ENCODE results near the gene AATF. TPM values are rescaled to one million over a fixed set of nuclear protein-coding genes. Genes with fewer than 3 reads are reported as not detected.

AATF gene
- total RNA-seq, 1 donor from 2014 or later, result 28.9 TPM

DNA sequence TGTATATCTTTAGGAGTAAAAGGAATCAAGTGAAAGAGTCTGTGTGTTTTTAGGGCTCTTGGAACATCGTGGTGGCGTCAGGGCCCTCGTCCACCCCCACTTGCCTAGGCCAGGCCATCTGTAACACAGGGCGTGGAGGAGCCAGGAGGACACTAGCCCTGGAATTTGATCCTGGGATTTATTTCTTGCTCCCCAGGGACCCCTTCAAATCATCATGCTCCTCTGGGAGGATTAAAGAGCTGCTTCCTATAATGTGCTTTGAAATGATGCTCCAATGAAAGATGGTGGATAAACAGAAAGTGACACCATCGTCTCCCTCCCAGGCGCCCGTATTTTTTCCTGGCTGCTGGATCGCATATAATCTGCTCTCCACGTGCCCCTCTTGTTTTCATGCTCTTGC is 113.3 kb downstream of the AATF start:
- H3K9ac ChIP-seq, result no peak overlapping the region
- H3K36me3 ChIP-seq, result no peaks in the 10 kb centered on the region
- TF ChIP-seq CTCF (IDR thresholded peaks at IDR 0.05) (no peak), EZH2 (IDR thresholded peaks at IDR 0.05) (no peak), EZH2phosphoT487 (IDR thresholded peaks at IDR 0.05) (no peak)
- peaks cover 18% of the 10 kb centered on the region for H3K27me3 ChIP-seq
- no peak overlapping the region for H2AFZ ChIP-seq (replicated peaks)
- H3K4me2 ChIP-seq, result no peak overlapping the region
- no peak overlapping the region for H3K27ac ChIP-seq
- DNase-seq (ENCODE audit: low spot score), result no peak
- H3K4me1 ChIP-seq, result peaks cover 19% of the 10 kb centered on the region
- H3K79me2 ChIP-seq (ENCODE audit: low read depth), result no peaks in the 10 kb centered on the region
- Mint-ChIP-seq H3K4me1 (peaks cover 48% of the 10 kb centered on the region), H3K27me3 (ENCODE audit: insufficient read depth, low read depth) (peaks cover 2% of the 10 kb centered on the region), H3K4me3 (no peak overlapping the region), H3K36me3 (peaks cover 5% of the 10 kb centered on the region), H3K9me3 (no peaks in the 10 kb centered on the region), H3K27ac (no peak overlapping the region)
- H3F3A ChIP-seq (ENCODE audit: low read depth), result peaks cover 9% of the 10 kb centered on the region
- H3K9me3 ChIP-seq (ENCODE audit: low read depth), result no peaks in the 10 kb centered on the region
- no peak overlapping the region for H3K4me3 ChIP-seq
- H4K20me1 ChIP-seq (ENCODE audit: low read depth), result no peaks in the 10 kb centered on the region

DNA sequence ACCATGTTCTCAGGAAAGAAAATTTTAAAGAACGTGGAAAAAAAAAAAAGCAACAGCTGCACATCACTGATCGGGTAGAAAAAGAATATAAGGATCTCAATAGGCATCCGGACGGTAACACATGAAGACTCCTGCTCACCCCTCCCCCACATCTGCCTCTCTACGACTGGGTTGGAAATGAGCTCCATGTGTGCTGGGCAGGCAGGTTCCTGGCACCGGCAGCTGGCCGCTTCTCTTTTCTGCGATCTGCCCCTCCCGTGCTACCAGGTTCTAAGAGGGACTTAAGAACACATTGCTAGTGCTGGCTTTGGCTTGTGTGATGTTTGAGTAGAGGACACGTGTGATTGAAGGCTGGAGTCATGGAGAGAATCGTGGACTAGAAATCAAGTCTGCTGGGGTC is 115.5 kb downstream of the AATF start:
- H3K27ac Mint-ChIP-seq, result peak overlapping the region; percentile 16
- peaks cover 2% of the 10 kb centered on the region for H3K27me3 Mint-ChIP-seq (ENCODE audit: insufficient read depth, low read depth)
- Histone ChIP-seq H3K9me3 (ENCODE audit: low read depth) (no peaks in the 10 kb centered on the region), H3K4me3 (no peak overlapping the region), H3K27ac (no peak overlapping the region), H3K4me2 (no peak overlapping the region), H2AFZ (replicated peaks) (no peak overlapping the region), H3K36me3 (no peaks in the 10 kb centered on the region), H3K9ac (no peak overlapping the region), H3K79me2 (ENCODE audit: low read depth) (no peaks in the 10 kb centered on the region), H3K27me3 (peaks cover 24% of the 10 kb centered on the region), H4K20me1 (ENCODE audit: low read depth) (no peaks in the 10 kb centered on the region), H3K4me1 (peaks cover 19% of the 10 kb centered on the region), H3F3A (ENCODE audit: low read depth) (peaks cover 12% of the 10 kb centered on the region)
- no peak for DNase-seq (ENCODE audit: low spot score)
- TF ChIP-seq EZH2 (IDR thresholded peaks at IDR 0.05), result no peak
- no peak for TF ChIP-seq EZH2phosphoT487 (IDR thresholded peaks at IDR 0.05)
- H3K4me1 Mint-ChIP-seq, result peaks cover 48% of the 10 kb centered on the region
- H3K9me3 Mint-ChIP-seq, result no peaks in the 10 kb centered on the region
- no peak overlapping the region for H3K4me3 Mint-ChIP-seq
- no peaks in the 10 kb centered on the region for H3K36me3 Mint-ChIP-seq

- Histone ChIP-seq H3K4me2 (no peak overlapping the region), H3K4me1 (peaks cover 19% of the 10 kb centered on the region), H3K27me3 (peaks cover 24% of the 10 kb centered on the region), H3K9me3 (ENCODE audit: low read depth) (no peaks in the 10 kb centered on the region), H3K9ac (no peak overlapping the region), H3K27ac (no peak overlapping the region), H3F3A (ENCODE audit: low read depth) (peaks cover 12% of the 10 kb centered on the region), H3K36me3 (no peaks in the 10 kb centered on the region), H2AFZ (replicated peaks) (no peak overlapping the region), H3K4me3 (no peak overlapping the region), H4K20me1 (ENCODE audit: low read depth) (no peaks in the 10 kb centered on the region), H3K79me2 (ENCODE audit: low read depth) (no peaks in the 10 kb centered on the region)
- Mint-ChIP-seq H3K27ac (no peak overlapping the region), H3K36me3 (no peaks in the 10 kb centered on the region), H3K4me1 (peaks cover 48% of the 10 kb centered on the region), H3K27me3 (ENCODE audit: insufficient read depth, low read depth) (peaks cover 2% of the 10 kb centered on the region), H3K4me3 (no peak overlapping the region), H3K9me3 (peaks cover 2% of the 10 kb centered on the region)
- no peak for DNase-seq (ENCODE audit: low spot score)
- no peak for TF ChIP-seq EZH2 (IDR thresholded peaks at IDR 0.05)
- no peak for TF ChIP-seq EZH2phosphoT487 (IDR thresholded peaks at IDR 0.05)
- no peak for TF ChIP-seq CTCF (IDR thresholded peaks at IDR 0.05)
Measured at GRCh38 chr17:37064956-37065355, 116.2 kb downstream of the AATF start.

DNA sequence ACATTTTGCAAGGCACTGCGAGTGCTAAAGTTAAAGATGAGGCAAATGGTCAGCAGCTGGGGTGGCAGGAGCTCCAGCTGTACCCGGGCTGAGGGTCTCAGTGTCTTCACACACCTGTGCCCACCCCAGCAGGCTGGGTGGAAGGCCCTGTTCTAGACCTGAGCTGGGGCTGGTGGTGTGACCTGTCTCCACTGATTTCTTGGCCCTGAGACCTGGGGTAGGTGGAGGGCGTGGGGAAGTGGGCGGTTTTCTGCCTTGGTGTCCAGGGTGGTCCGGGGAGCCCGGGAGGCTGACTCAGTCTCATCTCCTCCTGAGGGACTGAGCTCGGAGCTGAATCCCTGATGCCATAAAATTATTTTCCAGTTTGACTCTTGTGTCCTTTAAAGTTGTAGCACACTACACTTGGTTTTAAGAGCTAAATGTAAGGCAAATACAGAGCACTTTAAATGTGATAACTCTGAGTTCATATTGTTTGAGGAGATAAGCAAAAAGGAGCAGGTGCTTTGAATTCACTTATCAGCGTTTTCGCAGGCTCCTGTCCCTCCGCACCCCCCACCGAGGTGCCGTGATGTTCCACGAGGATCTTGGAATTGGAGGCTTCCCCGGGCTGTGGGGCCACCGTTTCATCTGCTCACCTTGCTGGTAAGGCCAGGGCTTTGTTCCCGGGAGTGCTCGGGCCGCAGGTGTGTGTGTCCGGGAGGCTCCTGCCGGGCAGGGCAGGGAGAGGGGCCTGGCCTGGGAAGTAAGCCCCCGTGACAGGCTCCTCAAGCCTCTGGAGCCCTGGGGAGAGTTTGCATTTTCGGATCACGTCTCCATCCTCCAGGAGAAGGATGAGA is 117.0 kb downstream of the AATF start:
- no peak overlapping the region for H3K27ac Mint-ChIP-seq
- no peak for DNase-seq (ENCODE audit: low spot score)
- H3F3A ChIP-seq (ENCODE audit: low read depth), result peaks cover 12% of the 10 kb centered on the region

More for the DNA sequence above, 117.0 kb downstream of the AATF start:
- Histone ChIP-seq H3K9me3 (ENCODE audit: low read depth) (no peaks in the 10 kb centered on the region), H2AFZ (replicated peaks) (peak overlapping the region; percentile 26), H3K4me3 (no peak overlapping the region), H3K36me3 (no peaks in the 10 kb centered on the region), H3K27ac (no peak overlapping the region), H3K27me3 (peaks cover 24% of the 10 kb centered on the region), H3K4me1 (peaks cover 19% of the 10 kb centered on the region), H3K79me2 (ENCODE audit: low read depth) (no peaks in the 10 kb centered on the region), H4K20me1 (ENCODE audit: low read depth) (no peaks in the 10 kb centered on the region), H3K9ac (no peak overlapping the region), H3K4me2 (peak overlapping the region; percentile 32)
- Mint-ChIP-seq H3K4me1 (peaks cover 48% of the 10 kb centered on the region), H3K9me3 (peaks cover 2% of the 10 kb centered on the region), H3K27me3 (ENCODE audit: insufficient read depth, low read depth) (peaks cover 2% of the 10 kb centered on the region), H3K4me3 (no peak overlapping the region), H3K36me3 (no peaks in the 10 kb centered on the region)
- TF ChIP-seq EZH2phosphoT487 (IDR thresholded peaks at IDR 0.05) (no peak), CTCF (IDR thresholded peaks at IDR 0.05) (no peak), EZH2 (IDR thresholded peaks at IDR 0.05) (no peak)
